ENCODE measurements around the gene ADAMTS10.
"Not testable (repeated sequence)": the region's sequence is repeated elsewhere in the genome, so short reads cannot be mapped to it uniquely, and the experiment has no call there.

DNA sequence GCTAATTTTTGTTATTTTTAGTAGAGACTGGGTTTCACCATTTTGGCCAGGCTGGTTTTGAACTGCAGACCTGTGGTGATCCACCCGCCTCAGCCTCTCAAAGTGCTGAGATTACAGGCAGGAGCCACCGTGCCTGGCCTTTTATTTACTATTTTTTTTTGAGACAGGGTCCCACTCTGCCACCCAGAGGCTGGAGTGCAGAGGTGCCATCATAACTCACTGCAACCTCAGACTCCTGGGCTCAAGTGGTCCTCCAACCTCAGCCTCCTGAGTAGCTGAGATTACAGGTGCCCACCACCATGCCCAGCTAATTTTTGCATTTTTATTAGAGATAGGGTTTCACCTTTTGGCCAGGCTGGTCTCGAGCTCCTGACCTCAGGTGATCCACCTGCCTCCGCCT is 12.4 kb upstream of the ADAMTS10 start:
- not testable (repeated sequence) for TF ChIP-seq POLR2A, CTCF (IDR thresholded peaks at IDR 0.05)
